ENCODE measurements around the gene IAPP.
"Not testable (repeated sequence)": the region's sequence is repeated elsewhere in the genome, so short reads cannot be mapped to it uniquely, and the experiment has no call there.

DNA sequence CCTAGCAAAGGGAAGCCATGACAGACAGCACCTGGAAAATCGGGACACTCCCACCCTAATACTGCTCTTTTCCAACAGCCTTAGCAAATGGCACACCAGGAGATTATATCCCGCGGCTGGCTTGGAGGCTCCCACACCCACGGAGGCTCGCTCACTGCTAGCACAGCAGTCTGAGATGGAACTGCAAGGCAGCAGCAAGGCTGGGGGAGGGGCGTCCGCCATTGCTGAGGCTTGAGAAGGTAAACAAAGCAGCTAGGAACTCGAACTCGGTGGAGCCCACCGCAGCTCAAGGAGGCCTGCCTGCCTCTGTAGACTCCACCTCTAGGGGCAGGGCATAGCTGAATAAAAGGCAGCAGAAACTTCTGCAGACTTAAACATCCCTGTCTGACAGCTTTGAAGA is 12.1 kb upstream of the IAPP start:
- TF ChIP-seq, protein P1, sequence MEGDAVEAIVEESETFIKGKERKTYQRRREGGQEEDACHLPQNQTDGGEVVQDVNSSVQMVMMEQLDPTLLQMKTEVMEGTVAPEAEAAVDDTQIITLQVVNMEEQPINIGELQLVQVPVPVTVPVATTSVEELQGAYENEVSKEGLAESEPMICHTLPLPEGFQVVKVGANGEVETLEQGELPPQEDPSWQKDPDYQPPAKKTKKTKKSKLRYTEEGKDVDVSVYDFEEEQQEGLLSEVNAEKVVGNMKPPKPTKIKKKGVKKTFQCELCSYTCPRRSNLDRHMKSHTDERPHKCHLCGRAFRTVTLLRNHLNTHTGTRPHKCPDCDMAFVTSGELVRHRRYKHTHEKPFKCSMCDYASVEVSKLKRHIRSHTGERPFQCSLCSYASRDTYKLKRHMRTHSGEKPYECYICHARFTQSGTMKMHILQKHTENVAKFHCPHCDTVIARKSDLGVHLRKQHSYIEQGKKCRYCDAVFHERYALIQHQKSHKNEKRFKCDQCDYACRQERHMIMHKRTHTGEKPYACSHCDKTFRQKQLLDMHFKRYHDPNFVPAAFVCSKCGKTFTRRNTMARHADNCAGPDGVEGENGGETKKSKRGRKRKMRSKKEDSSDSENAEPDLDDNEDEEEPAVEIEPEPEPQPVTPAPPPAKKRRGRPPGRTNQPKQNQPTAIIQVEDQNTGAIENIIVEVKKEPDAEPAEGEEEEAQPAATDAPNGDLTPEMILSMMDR (IDR thresholded peaks at IDR 0.05) = not testable (repeated sequence)
- not testable (repeated sequence) for TF ChIP-seq POLR2A (IDR thresholded peaks at IDR 0.05)
